Common myeloid progenitor, CD34-positive (primary cell): ENCODE measurements around the gene TMEM121.
"Not testable (repeated sequence)": the region's sequence is repeated elsewhere in the genome, so short reads cannot be mapped to it uniquely, and the experiment has no call there.

Experiments
- CTCF ChIA-PET: fragments of 350-600 bp; sonication (Branson Sonifier 250); formaldehyde crosslinking; loops from one replicate; lab custom pipeline; 2021; ENCODE audit warnings: antibody characterized with exemption; lab: Charles Lee
- POLR2A ChIA-PET: fragments of 350-600 bp; sonication (Branson Sonifier 250); formaldehyde crosslinking; loops from one replicate; lab custom pipeline; 2021; ENCODE audit warnings: antibody characterized with exemption; lab: Charles Lee
- DNase-seq, 3 donors: peaks; one replicate each; pipeline versions ENCODE4 v3.0.0 to v3.0.0-alpha.2; 2013
- H3K27ac ChIP-seq, 2 experiments: 1 replicate in 1 of 2; 2 replicates in 1 of 2; pipeline ENCODE4 v1.7.0; 2013; ENCODE audit warnings: inconsistent platforms in 2 of 2, low read length in 2 of 2, mild to moderate bottlenecking in 2 of 2, low read depth in 1 of 2, moderate library complexity in 1 of 2; ENCODE audit not compliant: severe bottlenecking in 2 of 2, insufficient read depth in 1 of 2, poor library complexity in 1 of 2
- H3K27me3 ChIP-seq, 5 experiments: replicated peaks in 2 of 5; 1 replicate in 3 of 5; 2 replicates in 2 of 5; pipeline versions ENCODE4 v1.6.1 to v1.7.0; 2013; ENCODE audit warnings: low read length in 4 of 5, mild to moderate bottlenecking in 2 of 5, moderate library complexity in 2 of 5, inconsistent platforms in 1 of 5; ENCODE audit not compliant: insufficient read depth in 5 of 5, control insufficient read depth in 4 of 5
- H3K36me3 ChIP-seq, 4 experiments: 1 replicate in 2 of 4; 2 replicates in 2 of 4; pipeline versions ENCODE4 v1.6.1 to v1.7.0; 2013; ENCODE audit warnings: low read length in 3 of 4, control low read depth in 1 of 4, mild to moderate bottlenecking in 1 of 4; ENCODE audit not compliant: control insufficient read depth in 4 of 4, insufficient read depth in 4 of 4
- H3K4me1 ChIP-seq, 4 experiments: 1 replicate in 3 of 4; 2 replicates in 1 of 4; pipeline versions ENCODE4 v1.6.1 to v1.7.1; 2013; ENCODE audit warnings: low read length in 3 of 4, mild to moderate bottlenecking in 3 of 4, control low read depth in 1 of 4, inconsistent platforms in 1 of 4, moderate library complexity in 1 of 4; ENCODE audit not compliant: control insufficient read depth in 4 of 4, insufficient read depth in 4 of 4; ENCODE audit errors: control extremely low read depth in 1 of 4
- H3K4me3 ChIP-seq, 7 experiments: 1 replicate in 4 of 7; 2 replicates in 3 of 7; pipeline versions ENCODE4 v1.5.1 to v1.7.0; 2013; ENCODE audit warnings: mild to moderate bottlenecking in 7 of 7, low read length in 6 of 7, moderate library complexity in 6 of 7, inconsistent platforms in 2 of 7, low read depth in 2 of 7, control low read depth in 1 of 7; ENCODE audit not compliant: insufficient read depth in 4 of 7, control insufficient read depth in 1 of 7; ENCODE audit errors: extremely low read depth in 1 of 7
- H3K9me3 ChIP-seq, 5 experiments: 1 replicate in 4 of 5; 2 replicates in 1 of 5; pipeline versions ENCODE4 v1.6.1 to v1.7.1; 2013; ENCODE audit warnings: low read length in 4 of 5, mild to moderate bottlenecking in 2 of 5, inconsistent platforms in 1 of 5, low read depth in 1 of 5, moderate library complexity in 1 of 5; ENCODE audit not compliant: control insufficient read depth in 4 of 5, insufficient read depth in 2 of 5; ENCODE audit errors: control extremely low read depth in 1 of 5
- WGBS: methylation state at CpG from one replicate; pipeline ENCODE4 v1.1.5; 2013; ENCODE audit not compliant: insufficient coverage; 5-methylcytosine and 5-hydroxymethylcytosine counted together

TMEM121 gene

GRCh38 chr14:105566248-105567163 is 40.1 kb downstream of the TMEM121 start:
- H3K36me3 ChIP-seq, POLR2A ChIA-PET, H3K4me3 ChIP-seq, H3K27ac ChIP-seq, H3K4me1 ChIP-seq, DNase-seq, CTCF ChIA-PET, H3K9me3 ChIP-seq, H3K27me3 ChIP-seq: not testable (repeated sequence)
- no CpG with 5 or more reads among the region's 34 CpGs for WGBS

- CTCF ChIA-PET, H3K9me3 ChIP-seq, H3K27ac ChIP-seq, H3K4me3 ChIP-seq, H3K36me3 ChIP-seq, POLR2A ChIA-PET, H3K4me1 ChIP-seq, DNase-seq, H3K27me3 ChIP-seq: not testable (repeated sequence)
- WGBS: 77% methylated on average over 9 of the region's 20 CpGs
These were observed 41.1 kb downstream of the TMEM121 start for GRCh38 chr14:105567164-105568103.

- CTCF ChIA-PET, POLR2A ChIA-PET, H3K36me3 ChIP-seq, H3K9me3 ChIP-seq, H3K27me3 ChIP-seq, H3K4me3 ChIP-seq, H3K4me1 ChIP-seq, H3K27ac ChIP-seq: not testable (repeated sequence)
- DNase-seq: peak; percentile 11 to 49 (median 19)
- WGBS: 90% methylated on average over 5 of the region's 18 CpGs
These were observed 41.9 kb downstream of the TMEM121 start for GRCh38 chr14:105568140-105568843.

GRCh38 chr14:105568859-105569766 is 42.7 kb downstream of the TMEM121 start:
- Histone ChIP-seq H3K27me3 (no peaks in the 10 kb centered on the region), H3K36me3 (no peaks in the 10 kb centered on the region), H3K9me3 (no peaks in the 10 kb centered on the region), H3K27ac (no peak overlapping the region), H3K4me3 (no peak overlapping the region), H3K4me1 (no peaks in the 10 kb centered on the region)
- ChIA-PET POLR2A (no interaction called here), CTCF (no interaction called here)
- no peak for DNase-seq
- 96% methylated on average over 3 of the region's 5 CpGs for WGBS

- no peak for DNase-seq
- WGBS: 100% methylated on average over 1 of the region's 1 CpG
- Histone ChIP-seq H3K36me3 (no peaks in the 10 kb centered on the region), H3K27me3 (no peaks in the 10 kb centered on the region), H3K9me3 (no peaks in the 10 kb centered on the region), H3K4me1 (no peaks in the 10 kb centered on the region), H3K4me3 (no peak overlapping the region), H3K27ac (no peak overlapping the region)
- POLR2A ChIA-PET: no interaction called here
- CTCF ChIA-PET: no interaction called here
These were observed 44.1 kb downstream of the TMEM121 start for GRCh38 chr14:105570482-105570881.

- DNase-seq, H3K9me3 ChIP-seq, POLR2A ChIA-PET, H3K36me3 ChIP-seq, H3K4me1 ChIP-seq, CTCF ChIA-PET, H3K27me3 ChIP-seq, H3K4me3 ChIP-seq, H3K27ac ChIP-seq: not testable (repeated sequence)
- WGBS: 83% methylated on average over 7 of the region's 21 CpGs
These were observed 45.0 kb downstream of the TMEM121 start for GRCh38 chr14:105571181-105571951.
